LHCN-M2 (cell line): ENCODE data around the gene TENT5A. TPM values are rescaled to one million over a fixed set of nuclear protein-coding genes. Genes with fewer than 3 reads are reported as not detected.
"Not testable (repeated sequence)": the region's sequence is repeated elsewhere in the genome, so short reads cannot be mapped to it uniquely, and the experiment has no call there.

Experiments used
- DNase-seq: peaks from one replicate; pipeline ENCODE4 v3.0.0-alpha.2; 2012; ENCODE audit warnings: low read depth
- polyA plus RNA-seq: library from polyadenylated mRNA; unstranded; fragments of >200 nt; gene quantifications from one replicate; pipeline ENCODE4 v1.2.1, GENCODE V29; 2012; ENCODE audit warnings: missing spikeins
- total RNA-seq: library from RNA; depleted of rRNA; stranded (reverse); fragments of >200 nt; gene quantifications from 2 replicates; pipeline ENCODE4 v1.2.3, GENCODE V29; 2014; rRNA removed

TENT5A gene
- total RNA-seq: 17.6 and 18.7 TPM in 2 replicates
- polyA plus RNA-seq: 3.2 TPM

DNA sequence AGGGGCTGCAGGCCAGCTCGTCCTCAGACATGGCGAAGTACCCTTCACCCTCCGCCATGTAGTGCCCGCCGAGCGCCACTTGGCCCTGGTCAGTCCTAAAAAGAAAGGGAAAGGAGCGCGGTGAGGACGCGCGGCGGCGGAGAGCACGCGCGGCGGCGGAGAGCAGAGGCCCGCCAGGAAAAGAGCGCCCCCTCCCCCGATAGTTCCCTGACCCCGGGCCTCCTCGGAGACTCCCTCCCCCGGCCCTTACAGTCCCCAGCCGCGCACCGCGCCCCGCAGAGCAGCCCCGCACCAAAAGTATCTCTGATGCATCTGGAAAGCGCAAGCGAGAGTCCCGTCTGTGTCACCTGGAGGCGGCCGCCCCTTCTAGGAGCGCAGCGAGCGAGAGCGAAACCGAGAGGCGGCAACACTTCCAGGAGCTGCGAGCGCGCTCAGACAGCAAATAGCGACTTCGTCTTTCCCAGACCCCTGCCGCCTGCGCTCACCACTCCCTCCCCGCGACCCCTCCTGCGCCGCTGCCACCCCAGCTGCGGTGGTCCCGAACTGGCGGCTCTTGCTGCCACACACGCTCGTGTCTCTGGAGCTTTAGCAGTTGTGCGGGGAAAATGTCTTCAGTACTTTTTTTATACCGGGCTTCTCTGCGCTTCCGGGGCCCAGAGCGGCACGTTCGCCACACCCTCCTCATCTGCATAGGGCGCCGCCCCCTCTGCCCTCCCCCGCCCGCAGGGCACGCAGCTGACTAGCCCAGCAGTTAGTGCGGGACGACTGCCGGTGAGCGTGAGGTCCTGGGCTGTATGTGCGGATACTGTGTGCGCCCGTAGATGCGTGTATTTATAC lies at the start of gene TENT5A:
Gene TENT5A, minus strand, starts transcription at position 598 of the 837 bp plus-strand sequence. Its CDS starts 540 bp downstream, at position 58.
- DNase-seq: peak; percentile 89

DNA sequence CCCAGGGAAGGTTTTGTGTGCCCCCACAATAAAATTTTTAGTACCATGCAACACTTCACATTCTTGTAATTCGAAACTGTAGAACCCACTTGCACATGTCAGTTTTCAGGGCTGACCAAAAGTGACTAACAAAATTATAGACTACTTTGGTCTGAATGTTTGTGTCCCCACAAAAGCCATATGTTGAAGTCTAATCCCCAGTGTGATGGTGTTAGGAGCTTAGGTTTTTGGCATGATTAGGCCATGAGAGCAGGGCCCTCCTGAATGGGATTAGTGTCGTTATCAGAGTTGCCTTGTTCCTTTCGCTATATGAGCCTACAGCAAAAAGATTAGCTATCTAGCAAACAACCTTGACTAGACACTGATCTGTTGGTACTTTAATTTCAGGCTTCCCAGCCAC lies 49.0 kb upstream of the TENT5A start:
- DNase-seq: no peak

DNA sequence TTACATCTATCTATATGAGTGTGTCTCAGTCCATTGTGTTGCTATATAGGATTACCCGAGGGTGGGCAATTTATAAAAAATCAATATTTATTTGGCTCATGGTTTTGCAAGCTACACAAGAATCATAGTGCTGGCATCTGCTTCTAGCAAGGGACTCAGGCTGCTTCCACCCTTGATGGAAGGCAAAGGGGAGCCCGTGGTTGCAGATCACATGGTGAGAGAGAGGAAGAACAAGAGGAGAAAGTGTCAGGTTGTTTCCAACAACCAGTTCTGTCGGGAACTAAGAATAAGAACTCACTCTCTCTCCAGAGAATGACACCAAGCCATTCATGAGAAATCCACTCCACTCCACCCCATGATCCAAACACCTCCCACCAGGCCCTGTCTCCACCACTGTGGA lies 48.2 kb upstream of the TENT5A start:
- no peak for DNase-seq

DNA sequence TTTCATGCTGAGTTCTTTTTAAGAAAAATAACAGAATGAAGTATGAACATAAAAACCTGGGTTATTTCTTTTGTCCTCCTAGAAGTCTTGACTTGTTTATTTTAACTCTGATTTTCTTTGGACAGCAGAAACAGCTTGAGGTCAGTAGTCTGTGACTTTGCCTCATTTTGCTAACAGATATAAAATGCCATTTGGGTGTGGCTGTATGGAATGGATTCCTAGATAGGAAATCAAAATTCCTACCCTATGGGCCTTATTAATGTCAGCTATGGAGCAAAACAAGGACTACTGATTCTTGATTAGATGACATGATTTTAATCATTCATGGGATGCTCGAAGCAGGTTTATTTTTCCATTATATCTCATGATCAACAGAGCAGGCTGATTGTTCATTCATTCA lies 46.8 kb upstream of the TENT5A start:
- no peak for DNase-seq

DNA sequence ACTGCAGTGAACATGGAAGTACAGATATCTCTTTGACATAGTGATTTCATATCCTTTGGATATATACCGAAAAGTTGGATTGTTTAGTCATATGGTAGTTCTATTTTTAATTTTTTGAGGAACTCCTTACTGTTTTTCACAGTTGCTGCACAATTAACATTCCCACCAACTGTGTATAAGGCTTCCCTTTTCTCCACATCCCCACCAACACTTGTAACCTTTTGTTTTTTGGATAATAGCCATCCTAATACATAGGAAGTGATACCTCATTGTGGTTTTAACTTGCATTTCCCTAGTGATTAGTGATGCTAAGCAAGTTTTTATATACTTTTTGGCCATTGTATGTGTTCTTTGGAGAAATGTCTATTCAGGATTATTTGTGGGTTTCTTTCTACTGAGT lies 45.1 kb upstream of the TENT5A start:
- no peak for DNase-seq

DNA sequence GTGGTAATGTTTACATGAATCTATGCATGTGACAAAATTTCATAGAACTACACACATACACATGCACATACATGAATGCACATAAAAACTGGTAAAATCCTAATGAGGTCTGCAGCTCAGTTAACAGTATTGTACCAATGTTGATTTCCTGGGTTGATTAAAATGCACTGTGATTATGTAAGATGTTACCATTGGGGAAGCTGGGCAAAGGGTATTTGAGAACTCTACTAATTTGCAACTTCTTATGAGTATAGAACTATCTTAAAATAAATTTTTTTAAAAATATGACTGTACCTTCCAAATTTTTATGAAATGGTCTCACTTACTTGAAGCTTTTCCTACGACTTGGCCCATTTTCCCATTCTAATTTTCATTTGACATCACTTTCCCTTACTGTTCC lies 43.4 kb upstream of the TENT5A start:
- no peak for DNase-seq

DNA sequence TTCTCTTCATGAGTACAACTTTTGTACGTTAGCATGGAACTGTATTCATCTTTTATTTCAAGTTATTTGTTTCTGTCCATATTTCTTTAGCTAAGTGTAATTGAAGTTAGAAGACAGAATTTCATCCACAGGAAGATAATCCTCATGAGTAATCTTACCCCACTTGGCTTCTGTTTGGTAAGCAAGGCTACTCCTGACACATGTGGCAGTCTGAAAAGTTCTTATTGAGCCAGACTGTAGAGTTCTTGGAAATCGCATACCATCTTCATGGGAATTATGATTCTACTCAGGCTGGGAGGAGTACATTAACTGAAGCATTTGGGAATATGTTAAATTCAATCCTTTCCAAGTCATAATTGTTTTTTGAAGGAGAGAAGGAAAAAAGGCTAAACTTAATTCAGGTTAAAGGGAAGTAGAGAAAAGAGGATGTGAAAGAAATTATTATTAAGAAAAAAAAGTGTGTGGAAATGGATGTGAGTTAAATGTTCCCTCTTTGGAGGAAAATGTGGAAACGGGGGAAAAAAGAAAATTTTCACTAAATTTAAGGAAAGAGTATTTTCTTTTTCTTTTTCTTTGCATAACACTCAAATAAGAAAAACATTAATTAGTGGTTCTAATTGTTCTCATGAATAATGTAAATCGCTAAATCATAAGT lies 41.5 kb upstream of the TENT5A start:
- peak; percentile 72 for DNase-seq

DNA sequence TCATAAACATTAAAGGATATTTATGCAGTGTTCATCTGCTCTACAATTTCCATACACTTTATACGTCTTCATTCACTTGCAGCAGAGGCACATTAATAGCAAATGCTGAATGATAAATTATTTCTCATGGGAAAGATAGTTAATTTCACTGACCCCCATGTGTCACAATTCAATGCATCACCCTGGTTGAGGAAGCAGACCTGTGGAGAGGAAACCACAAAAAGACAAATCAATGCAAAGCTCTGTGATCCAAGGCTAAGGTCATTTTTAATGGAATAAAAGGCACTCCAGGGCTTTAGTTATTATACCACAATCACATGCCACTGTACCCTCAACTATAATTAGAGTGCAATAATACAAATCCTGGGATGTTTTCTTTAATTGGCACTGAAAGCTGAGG lies 40.3 kb upstream of the TENT5A start:
- DNase-seq: peak; percentile 64

DNA sequence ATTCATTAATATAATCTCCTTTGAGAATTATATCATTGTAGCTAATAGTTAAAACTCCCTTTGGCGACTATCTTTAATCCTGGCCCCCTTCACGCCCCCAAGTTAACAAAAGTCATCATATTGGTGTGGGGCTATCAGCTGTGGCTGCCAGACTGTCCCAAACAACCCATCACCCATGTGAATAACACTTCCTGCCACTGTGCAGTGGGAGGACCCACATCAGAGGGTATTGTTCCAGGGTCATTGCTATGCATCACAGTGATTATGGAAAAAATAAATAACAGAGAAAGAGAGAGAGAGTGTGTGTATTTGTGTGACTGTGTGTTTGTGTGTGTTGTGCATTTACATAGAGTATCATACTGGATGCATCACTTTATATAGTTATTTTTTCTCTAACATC lies 39.3 kb upstream of the TENT5A start:
- DNase-seq: no peak

DNA sequence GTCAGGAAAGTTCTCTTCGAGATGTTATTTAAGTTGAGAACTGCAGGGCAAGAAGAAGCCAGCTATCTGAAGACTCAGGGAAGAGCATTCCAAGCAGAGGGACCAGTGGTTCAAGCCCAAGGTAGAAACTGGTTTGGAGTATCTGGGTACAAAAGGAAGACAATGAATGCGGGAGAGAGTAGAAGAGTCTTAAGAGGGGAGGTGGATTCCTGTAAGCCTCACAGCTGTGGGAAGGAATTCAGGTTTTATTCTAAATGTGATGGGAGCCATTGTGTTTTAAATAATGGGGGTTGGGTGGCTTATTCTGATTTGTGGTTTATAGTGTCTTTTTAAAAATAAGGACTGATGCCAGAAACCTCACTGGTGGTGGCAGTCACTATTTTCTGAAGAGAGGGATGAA lies 37.6 kb upstream of the TENT5A start:
- no peak for DNase-seq

DNA sequence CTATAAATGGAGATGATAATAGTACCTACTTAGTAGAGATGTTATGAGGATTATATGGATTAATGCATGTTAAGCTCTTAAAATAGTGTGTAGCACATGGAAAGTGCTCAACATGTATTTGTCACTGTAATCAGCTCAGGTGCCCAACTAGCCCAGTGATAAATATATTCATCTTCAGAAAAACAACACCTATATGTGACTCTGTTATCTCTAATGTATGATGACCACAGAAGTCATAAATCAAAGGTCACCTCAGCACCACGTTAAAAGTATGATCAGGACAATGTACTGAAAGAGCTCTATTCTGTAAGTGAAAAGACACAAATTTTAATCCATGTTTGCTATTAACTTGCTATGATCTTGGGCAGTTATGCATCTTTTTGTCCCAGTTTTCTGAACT lies 36.8 kb upstream of the TENT5A start:
- DNase-seq: no peak

DNA sequence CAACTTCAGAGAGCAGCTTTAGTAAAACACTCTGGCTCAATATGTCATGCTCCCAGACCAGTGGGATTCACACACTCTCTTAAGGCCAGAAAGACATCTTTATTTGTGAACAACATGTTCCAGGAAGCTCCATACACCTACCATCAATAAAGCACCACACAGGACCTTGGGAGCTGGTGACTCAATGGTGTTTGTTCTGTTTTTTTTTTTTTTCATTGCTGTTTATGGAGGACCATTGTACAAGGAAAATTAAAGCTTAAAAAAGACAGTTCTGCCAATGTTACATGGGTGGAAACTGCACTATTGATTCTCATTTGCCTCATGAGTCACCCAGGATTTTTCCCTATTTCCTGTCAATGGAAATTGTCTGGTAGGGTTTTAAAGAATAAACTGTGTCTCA lies 36.3 kb upstream of the TENT5A start:
- peak; percentile 46 for DNase-seq

DNA sequence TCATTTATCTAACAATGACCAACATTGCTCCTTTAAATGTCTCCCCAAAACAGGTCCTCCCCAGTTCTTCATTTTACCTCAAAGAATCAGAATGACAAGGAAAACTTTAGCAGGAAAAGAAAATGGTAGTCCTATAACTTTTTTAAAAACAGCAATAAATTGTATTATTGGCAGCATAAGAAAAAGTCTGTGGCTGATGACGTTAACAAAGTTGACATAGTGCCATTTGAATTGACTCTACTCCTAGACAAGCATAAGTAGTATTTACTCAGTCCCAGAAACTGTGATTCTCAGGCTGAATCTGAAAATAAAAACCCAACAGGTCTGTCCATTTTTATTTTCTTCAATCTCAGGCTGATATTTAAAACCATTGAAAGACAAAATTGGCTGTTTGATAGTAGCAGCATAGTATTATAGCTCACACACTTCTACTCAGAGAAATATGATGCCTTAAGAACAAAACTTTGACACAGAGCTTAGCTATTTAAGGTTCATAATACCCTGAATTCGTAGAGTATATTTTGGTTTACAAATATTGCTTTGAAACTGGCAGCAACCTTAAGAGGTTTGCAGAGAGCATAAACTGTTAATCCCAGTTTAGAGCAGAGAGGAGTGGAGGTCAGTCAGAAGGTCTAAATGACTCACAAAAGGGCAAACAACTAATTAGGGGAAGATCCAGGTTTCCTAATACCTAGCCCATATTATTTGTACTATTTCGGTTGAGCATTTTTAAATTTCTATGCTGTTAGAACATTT lies 35.0 kb upstream of the TENT5A start:
- peak; percentile 57 for DNase-seq

DNA sequence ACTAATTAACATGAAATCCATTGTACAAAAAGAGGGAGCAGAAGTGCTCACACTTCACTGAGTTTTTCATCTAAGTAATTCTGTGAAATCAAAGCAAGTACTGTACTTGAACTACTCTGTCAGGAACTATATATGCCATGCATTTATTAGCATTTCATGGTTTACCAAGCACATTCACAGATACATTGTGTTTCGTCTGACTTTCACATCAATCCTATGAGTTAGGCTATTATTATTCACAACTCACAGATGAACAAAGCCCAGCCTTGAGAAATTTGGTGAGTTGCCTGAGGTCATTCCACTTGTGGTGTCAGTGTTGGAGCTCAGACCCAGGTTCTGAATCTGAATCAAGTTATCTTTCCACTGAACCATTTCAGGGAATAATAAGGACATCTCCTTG lies 33.7 kb upstream of the TENT5A start:
- DNase-seq: no peak

DNA sequence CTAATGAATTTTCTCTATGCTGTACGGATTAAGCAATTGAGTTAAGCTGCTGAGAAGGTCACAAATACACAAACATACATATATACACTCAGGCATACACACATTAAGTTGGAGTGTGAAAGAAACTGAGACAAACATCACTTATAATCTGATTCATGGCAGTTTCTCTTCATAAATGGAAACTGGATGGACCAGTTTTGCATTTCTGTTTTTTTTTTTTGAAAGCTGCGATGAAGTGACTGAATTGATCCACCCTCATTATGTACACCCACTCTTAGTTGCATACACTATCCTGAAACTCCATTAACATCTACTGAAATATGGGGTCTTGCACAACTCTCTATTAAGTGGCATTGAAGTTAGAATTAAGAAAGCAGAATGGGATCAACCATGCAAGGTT lies 32.9 kb upstream of the TENT5A start:
- no peak for DNase-seq

DNA sequence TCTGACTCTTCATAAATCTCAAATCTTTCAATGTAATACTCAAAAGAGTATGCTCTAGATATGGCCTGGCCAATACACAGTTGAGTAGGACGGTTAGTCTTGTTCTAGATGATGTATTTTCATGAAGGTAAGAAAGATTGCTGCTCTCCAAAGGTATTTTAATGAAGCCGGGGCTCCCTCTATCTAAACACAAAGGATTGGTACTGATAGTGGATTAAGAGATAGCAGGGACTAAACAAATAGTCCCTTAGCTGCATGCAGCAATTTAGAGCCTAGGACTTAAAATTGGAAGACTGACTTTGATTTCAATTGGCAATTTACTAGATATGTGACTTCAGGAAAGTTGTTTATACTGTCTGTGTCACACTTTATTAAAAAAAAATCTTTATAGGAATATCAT lies 31.4 kb upstream of the TENT5A start:
- DNase-seq: no peak

DNA sequence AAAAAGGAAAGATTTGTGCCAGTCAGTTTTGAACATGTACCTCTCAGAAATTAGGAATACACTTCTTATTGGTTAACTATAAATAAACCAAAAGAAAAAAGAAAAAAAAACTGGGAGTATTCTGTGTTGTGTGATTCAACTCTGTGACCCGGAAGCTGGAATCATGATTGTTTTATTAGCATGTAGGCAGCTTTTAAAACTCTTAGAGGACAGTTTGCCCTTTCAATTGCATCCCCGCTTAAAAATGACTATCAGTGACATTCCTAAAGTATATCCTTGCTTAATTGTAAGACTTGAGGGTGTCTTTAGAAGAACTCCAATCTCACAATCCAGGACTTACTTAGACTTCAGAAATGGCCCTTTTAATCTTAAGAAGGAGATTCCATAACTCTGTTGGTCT lies 29.1 kb upstream of the TENT5A start:
- no peak for DNase-seq

DNA sequence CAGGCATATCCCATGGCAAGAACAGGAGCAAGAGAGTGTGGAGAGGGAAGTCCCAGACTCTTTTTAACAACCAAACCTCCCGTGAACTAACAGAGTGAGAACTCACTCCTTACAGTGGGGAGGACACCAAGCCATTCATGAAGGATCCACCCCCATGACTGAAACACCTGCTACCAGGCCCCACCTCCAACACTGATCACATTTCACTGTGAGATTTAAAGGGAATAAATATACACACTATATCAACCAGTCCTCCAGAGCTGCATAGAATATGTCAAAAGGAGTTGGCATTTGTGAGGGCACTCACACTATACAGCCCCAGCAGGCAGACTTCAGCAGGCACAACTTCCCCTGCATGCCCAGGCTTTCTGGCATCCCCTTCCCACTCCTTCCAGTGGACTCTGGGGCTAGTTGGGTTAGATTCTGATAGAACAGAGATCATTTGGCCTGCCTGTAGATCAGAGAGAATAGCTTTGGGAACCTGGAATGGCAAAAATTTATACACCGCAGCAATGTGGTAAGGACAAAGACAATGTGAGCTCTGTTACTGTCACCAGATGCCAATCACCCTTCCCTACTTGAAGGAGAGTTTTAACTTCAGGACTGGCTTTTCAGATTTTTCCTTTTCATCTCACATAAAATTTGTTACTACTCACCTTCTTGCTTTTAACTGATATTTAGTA lies 25.2 kb upstream of the TENT5A start:
- DNase-seq: no peak

DNA sequence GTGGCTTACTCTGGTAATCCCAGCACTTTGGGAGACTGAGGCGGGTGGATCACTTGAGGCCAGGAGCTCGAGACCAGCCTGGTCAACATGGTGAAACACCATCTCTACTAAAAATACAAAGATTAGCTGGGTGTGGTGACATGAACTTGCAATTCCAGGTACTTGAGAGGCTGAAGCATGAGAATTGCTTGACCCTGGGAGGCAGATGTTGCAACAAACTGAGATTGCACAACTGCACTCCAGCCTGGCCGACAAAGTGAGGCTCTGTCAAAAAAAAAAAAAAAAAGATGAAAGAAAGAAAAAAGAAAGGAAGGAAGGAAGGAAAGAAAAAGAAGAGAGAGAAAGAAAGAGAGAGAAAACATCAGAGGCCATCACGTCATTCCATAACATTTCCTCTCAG lies 23.7 kb upstream of the TENT5A start:
- not testable (repeated sequence) for DNase-seq

DNA sequence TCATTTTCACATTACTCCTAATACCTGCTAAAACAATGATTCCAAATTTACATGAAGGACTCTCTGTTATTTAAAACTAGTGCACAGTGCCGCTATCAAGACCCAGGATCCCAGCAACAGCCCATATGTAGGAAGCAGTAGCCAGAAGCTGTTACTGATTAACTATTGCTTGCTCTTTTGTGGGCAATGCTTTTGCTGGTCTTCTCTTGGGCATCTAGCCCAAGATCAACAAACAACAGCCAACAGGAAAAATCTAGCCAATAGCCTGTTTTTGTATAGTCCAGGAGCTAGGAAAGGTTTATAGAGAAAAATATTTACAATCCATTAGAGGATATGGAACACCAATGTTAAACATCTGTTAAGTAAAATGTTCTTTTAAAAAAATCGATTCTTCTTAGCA lies 22.1 kb upstream of the TENT5A start:
- DNase-seq: no peak

DNA sequence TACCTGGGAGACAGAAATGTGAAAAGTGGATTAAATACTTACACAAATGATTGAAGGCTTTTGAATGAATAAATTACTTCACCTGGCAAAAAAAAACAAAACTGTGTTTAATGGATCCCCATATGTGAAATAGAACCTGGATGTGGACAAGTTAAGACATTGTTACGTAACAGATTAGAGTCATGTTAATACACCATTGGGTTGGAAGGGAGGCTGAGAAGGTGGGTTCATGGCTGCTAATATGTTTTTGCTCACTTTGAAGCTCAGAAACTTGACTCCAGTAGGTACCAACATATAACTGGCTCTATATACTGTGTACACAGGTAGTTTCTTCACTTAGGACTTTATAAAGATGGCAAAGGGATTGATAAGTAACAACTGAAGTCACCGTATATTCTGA lies 21.4 kb upstream of the TENT5A start:
- DNase-seq: no peak

DNA sequence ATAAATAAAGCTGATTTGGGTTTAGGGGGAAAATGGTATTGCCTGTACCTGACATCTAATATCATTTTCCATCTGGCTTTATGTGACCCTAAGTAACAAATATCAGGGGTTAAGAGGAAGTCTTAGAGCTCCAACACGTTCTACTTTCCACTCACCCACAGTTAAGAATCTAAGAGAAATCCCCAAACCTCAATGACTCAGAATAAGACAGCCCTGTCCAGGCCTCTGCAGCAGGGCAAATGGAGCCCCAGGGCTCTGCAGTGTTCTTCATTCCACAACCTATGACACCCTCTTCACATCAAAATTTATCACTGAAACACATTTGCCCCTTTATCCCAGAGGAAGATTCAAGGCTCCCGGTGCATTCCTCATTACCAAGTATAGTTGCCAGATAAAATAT lies 20.3 kb upstream of the TENT5A start:
- peak; percentile 62 for DNase-seq
